Measurements from ENCODE around the gene CACFD1. TPM values are rescaled to one million over a fixed set of nuclear protein-coding genes. Genes with fewer than 3 reads are reported as not detected.

CACFD1 gene
- total RNA-seq, 1 experiment from 2014 or later = 7.5 TPM

GRCh38 chr9:133457233-133457632 is 2.5 kb upstream of the CACFD1 start:
- H4K20me1 ChIP-seq (ENCODE audit: low read length) = no peaks in the 10 kb centered on the region
- no peak overlapping the region for H3K4me3 ChIP-seq (ENCODE audit: low read length)
- no peaks in the 10 kb centered on the region for H3K9me3 ChIP-seq (ENCODE audit: low read length)
- ATAC-seq (no peak), DNase-seq (no peak)
- H3K79me2 ChIP-seq (ENCODE audit: low read length) = no peaks in the 10 kb centered on the region
- H2AFZ ChIP-seq (ENCODE audit: low read length) = no peak overlapping the region
- H3K27me3 ChIP-seq (ENCODE audit: low read length) = no peaks in the 10 kb centered on the region
- no peaks in the 10 kb centered on the region for H3K36me3 ChIP-seq (ENCODE audit: low read depth, low read length)
- H3K4me1 ChIP-seq (ENCODE audit: insufficient read depth, low read length) = peaks cover 11% of the 10 kb centered on the region; the same call in 1 of the 2 replicates
- no peak for TF ChIP-seq EZH2 (IDR thresholded peaks at IDR 0.05; ENCODE audit: low read length, unreplicated experiment)
- no peak for TF ChIP-seq CTCF (conservative IDR thresholded peaks at IDR 0.05; ENCODE audit: low read depth, low read length)
- TF ChIP-seq EZH2phosphoT487 (IDR thresholded peaks at IDR 0.05; ENCODE audit: borderline replicate concordance, low read length) = no peak
- ChIA-PET CTCF (no interaction called here), POLR2A (ENCODE audit: unreplicated experiment) (no interaction called here)
- H3K9ac ChIP-seq (ENCODE audit: low read length) = no peak overlapping the region
- no peak overlapping the region for H3K27ac ChIP-seq (ENCODE audit: low read length)
- intact Hi-C loops (cut with micrococcal nuclease) = no loop called here
- H3K9me2 ChIP-seq (replicated peaks; ENCODE audit: low read length) = no peaks in the 10 kb centered on the region
- H3K4me2 ChIP-seq (ENCODE audit: low read length) = no peak overlapping the region
- no peaks in the 10 kb centered on the region for H3F3A ChIP-seq (ENCODE audit: low read length, unreplicated experiment)
- BruUV-seq (replicated peaks) = no TSS peak

- no peaks in the 10 kb centered on the region for H3K9me3 ChIP-seq (ENCODE audit: low read length)
- no TSS peak for BruUV-seq (replicated peaks)
- TF ChIP-seq EZH2 (IDR thresholded peaks at IDR 0.05; ENCODE audit: low read length, unreplicated experiment) (no peak), CTCF (conservative IDR thresholded peaks at IDR 0.05; ENCODE audit: low read depth, low read length) (no peak), EZH2phosphoT487 (IDR thresholded peaks at IDR 0.05; ENCODE audit: borderline replicate concordance, low read length) (no peak)
- H3K4me2 ChIP-seq (ENCODE audit: low read length) = no peak overlapping the region
- DNase-seq = no peak
- no peaks in the 10 kb centered on the region for H3K9me2 ChIP-seq (replicated peaks; ENCODE audit: low read length)
- H3K9ac ChIP-seq (ENCODE audit: low read length) = no peak overlapping the region
- H3F3A ChIP-seq (ENCODE audit: low read length, unreplicated experiment) = no peaks in the 10 kb centered on the region
- no peaks in the 10 kb centered on the region for H3K27me3 ChIP-seq (ENCODE audit: low read length)
- intact Hi-C loops (cut with micrococcal nuclease) = no loop called here
- no peak overlapping the region for H3K27ac ChIP-seq (ENCODE audit: low read length)
- no peak overlapping the region for H2AFZ ChIP-seq (ENCODE audit: low read length)
- CTCF ChIA-PET = no interaction called here
- no peak overlapping the region for H3K4me3 ChIP-seq (ENCODE audit: low read length)
- ATAC-seq = no peak
- H3K79me2 ChIP-seq (ENCODE audit: low read length) = no peaks in the 10 kb centered on the region
- peaks cover 11% of the 10 kb centered on the region; the same call in 1 of the 2 replicates for H3K4me1 ChIP-seq (ENCODE audit: insufficient read depth, low read length)
- POLR2A ChIA-PET (ENCODE audit: unreplicated experiment) = no interaction called here
- no peaks in the 10 kb centered on the region for H3K36me3 ChIP-seq (ENCODE audit: low read depth, low read length)
- no peaks in the 10 kb centered on the region for H4K20me1 ChIP-seq (ENCODE audit: low read length)
Measured at GRCh38 chr9:133457748-133458147, 2.0 kb upstream of the CACFD1 start.

GRCh38 chr9:133458643-133459312 is 1.0 kb upstream of the CACFD1 start:
- H3K4me3 ChIP-seq (ENCODE audit: low read length) = peak overlapping the region; percentile 85
- peak overlapping the region; percentile 89 for H3K4me2 ChIP-seq (ENCODE audit: low read length)
- TSS peak; percentile 51 for BruUV-seq (replicated peaks)
- TF ChIP-seq CTCF (conservative IDR thresholded peaks at IDR 0.05; ENCODE audit: low read depth, low read length) (no peak), EZH2phosphoT487 (IDR thresholded peaks at IDR 0.05; ENCODE audit: borderline replicate concordance, low read length) (no peak), EZH2 (IDR thresholded peaks at IDR 0.05; ENCODE audit: low read length, unreplicated experiment) (no peak)
- H2AFZ ChIP-seq (ENCODE audit: low read length) = peak overlapping the region; percentile 75
- no peak overlapping the region for H3K27ac ChIP-seq (ENCODE audit: low read length)
- no peaks in the 10 kb centered on the region for H3F3A ChIP-seq (ENCODE audit: low read length, unreplicated experiment)
- H4K20me1 ChIP-seq (ENCODE audit: low read length) = no peaks in the 10 kb centered on the region
- H3K79me2 ChIP-seq (ENCODE audit: low read length) = no peaks in the 10 kb centered on the region
- H3K9ac ChIP-seq (ENCODE audit: low read length) = no peak overlapping the region
- ATAC-seq (no peak), DNase-seq (no peak)
- H3K27me3 ChIP-seq (ENCODE audit: low read length) = no peaks in the 10 kb centered on the region
- H3K9me2 ChIP-seq (replicated peaks; ENCODE audit: low read length) = no peaks in the 10 kb centered on the region
- H3K9me3 ChIP-seq (ENCODE audit: low read length) = no peaks in the 10 kb centered on the region
- peaks cover 11% of the 10 kb centered on the region; the same call in 1 of the 2 replicates for H3K4me1 ChIP-seq (ENCODE audit: insufficient read depth, low read length)
- ChIA-PET POLR2A (ENCODE audit: unreplicated experiment) (interaction anchor here (0.5 to 0.7 kb wide), 3 partner anchors 45 to 445 kb away, joined by 3 to 6 read pairs (median 4); no protein-coding TSS in a partner anchor), CTCF (no interaction called here)
- intact Hi-C loops (cut with micrococcal nuclease) = no loop called here
- H3K36me3 ChIP-seq (ENCODE audit: low read depth, low read length) = no peaks in the 10 kb centered on the region
